ENCODE measurements around the gene UBXN11.

DNA sequence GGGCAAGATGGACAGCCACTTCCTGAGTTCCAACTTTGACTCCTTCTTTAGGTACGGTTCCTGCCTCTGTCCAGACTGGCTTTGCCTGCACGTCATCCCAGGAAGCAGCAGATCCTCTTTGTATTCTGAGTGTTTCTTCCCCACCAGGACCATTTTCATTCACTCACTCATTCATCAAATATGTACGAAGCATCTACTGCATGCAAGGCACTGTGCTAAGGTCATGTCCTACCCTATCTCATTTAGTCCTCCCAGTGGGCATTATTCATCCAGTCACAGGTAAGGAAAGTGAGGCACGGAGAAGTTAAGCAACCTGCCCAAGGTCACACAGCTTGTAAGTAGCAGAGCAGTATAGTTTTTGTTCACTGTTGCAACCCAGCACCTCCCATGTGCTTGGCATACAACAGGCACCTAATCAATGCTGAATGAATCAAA, 33.6 kb upstream of the UBXN11 start:
- TF ChIP-seq, protein P1, sequence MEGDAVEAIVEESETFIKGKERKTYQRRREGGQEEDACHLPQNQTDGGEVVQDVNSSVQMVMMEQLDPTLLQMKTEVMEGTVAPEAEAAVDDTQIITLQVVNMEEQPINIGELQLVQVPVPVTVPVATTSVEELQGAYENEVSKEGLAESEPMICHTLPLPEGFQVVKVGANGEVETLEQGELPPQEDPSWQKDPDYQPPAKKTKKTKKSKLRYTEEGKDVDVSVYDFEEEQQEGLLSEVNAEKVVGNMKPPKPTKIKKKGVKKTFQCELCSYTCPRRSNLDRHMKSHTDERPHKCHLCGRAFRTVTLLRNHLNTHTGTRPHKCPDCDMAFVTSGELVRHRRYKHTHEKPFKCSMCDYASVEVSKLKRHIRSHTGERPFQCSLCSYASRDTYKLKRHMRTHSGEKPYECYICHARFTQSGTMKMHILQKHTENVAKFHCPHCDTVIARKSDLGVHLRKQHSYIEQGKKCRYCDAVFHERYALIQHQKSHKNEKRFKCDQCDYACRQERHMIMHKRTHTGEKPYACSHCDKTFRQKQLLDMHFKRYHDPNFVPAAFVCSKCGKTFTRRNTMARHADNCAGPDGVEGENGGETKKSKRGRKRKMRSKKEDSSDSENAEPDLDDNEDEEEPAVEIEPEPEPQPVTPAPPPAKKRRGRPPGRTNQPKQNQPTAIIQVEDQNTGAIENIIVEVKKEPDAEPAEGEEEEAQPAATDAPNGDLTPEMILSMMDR (IDR thresholded peaks at IDR 0.05), result no peak
- no peak for TF ChIP-seq POLR2A (IDR thresholded peaks at IDR 0.05)

Data from body of pancreas (tissue), 4 donors.